HepG2 (cell line): ENCODE data around the gene MRPL18. TPM values are rescaled to one million over a fixed set of nuclear protein-coding genes. Genes with fewer than 3 reads are reported as not detected.
A peak's percentile ranks its signal among the peaks of the same experiment; 100 is the strongest.

Source experiments
- ATAC-seq: fragments of 200-7000 bp; cut with Tn5 transposase; 3 replicates; pipeline ENCODE4 v1.9.1; 2020; ENCODE audit warnings: mild to moderate bottlenecking, moderate library complexity
- BruUV-seq: library from RNA; stranded (reverse); fragments of 400-500 nt; replicated peaks from 2 replicates; lab custom pipeline; 2021; lab: Mats Ljungman, UMichigan
- CTCF ChIA-PET: fragments of 300-600 bp; formaldehyde crosslinking; extraction: SDS; loops from one replicate; lab custom pipeline; 2021; ENCODE audit warnings: low total read pairs, inconsistent platforms, low intra/inter-chr PET ratio; lab: Yijun Ruan, JAX
- POLR2A ChIA-PET: fragments of 350-600 bp; sonication (Branson Sonifier 250); formaldehyde crosslinking; loops from one replicate; lab custom pipeline; 2020; ENCODE audit warnings: antibody characterized with exemption, inconsistent platforms; lab: Yijun Ruan, JAX
- DNase-seq: peaks from one replicate; pipeline ENCODE4 v3.0.0-alpha.2; 2015; ENCODE audit warnings: low spot score
- FAIRE-seq: peaks from 3 replicates; lab custom pipeline; 2011; peaks lifted over from hg19 to GRCh38; lab: Jason Lieb, UNC
- H2AFZ ChIP-seq: one replicate; pipeline ENCODE4 v1.6.1; 2011; ENCODE audit warnings: low read length, inconsistent platforms
- H3K27ac ChIP-seq: fragments of 300-600 bp; 3 replicates; pipeline ENCODE4 v1.8.0; 2011; ENCODE audit warnings: mixed run types, mild to moderate bottlenecking, mixed read lengths, low read length, inconsistent platforms; ENCODE audit not compliant: insufficient read depth; ENCODE audit errors: extremely low read length
- H3K27me3 ChIP-seq, 2 experiments: fragments of 200-600 bp in 1 of 2; 2 replicates in 1 of 2; 3 replicates in 1 of 2; pipeline versions ENCODE4 v1.6.0 to v1.8.0; 2011; ENCODE audit warnings: low read length in 2 of 2, mild to moderate bottlenecking in 2 of 2, moderate library complexity in 2 of 2, inconsistent platforms in 1 of 2; ENCODE audit not compliant: insufficient read depth in 2 of 2, control insufficient read depth in 1 of 2
- H3K36me3 ChIP-seq, 2 experiments: fragments of 200-600 bp in 1 of 2; replicated peaks in 1 of 2; 2 replicates in 1 of 2; 3 replicates in 1 of 2; pipeline versions ENCODE4 v1.5.1 to v1.8.0; 2011; ENCODE audit warnings: low read length in 2 of 2, inconsistent platforms in 1 of 2; ENCODE audit not compliant: insufficient read depth in 2 of 2, control insufficient read depth in 1 of 2
- H3K4me1 ChIP-seq: 2 replicates; pipeline ENCODE4 v1.5.1; 2012; ENCODE audit warnings: low read length, inconsistent platforms; ENCODE audit not compliant: insufficient read depth
- H3K4me2 ChIP-seq: 2 replicates; pipeline ENCODE4 v1.6.0; 2011; ENCODE audit warnings: low read depth, low read length, inconsistent platforms
- H3K4me3 ChIP-seq, 3 experiments: fragments of 200-600 bp in 1 of 3; sonication (generic), shearing (Covaris generic) in 1 of 3; replicated peaks in 1 of 3; 2 replicates each; pipeline ENCODE4 v1.5.1; 2011 to 2016; ENCODE audit warnings: low read length in 3 of 3, inconsistent platforms in 2 of 3, low read depth in 2 of 3, mild to moderate bottlenecking in 2 of 3, control low read depth in 1 of 3, mixed read lengths in 1 of 3; ENCODE audit not compliant: insufficient read depth in 1 of 3
- H3K79me2 ChIP-seq: one replicate; pipeline ENCODE4 v1.6.1; 2011; ENCODE audit warnings: low read length, inconsistent platforms; ENCODE audit not compliant: insufficient read depth
- H3K9ac ChIP-seq: 2 replicates; pipeline ENCODE4 v1.6.0; 2011; ENCODE audit warnings: mild to moderate bottlenecking, low read depth, low read length, inconsistent platforms; ENCODE audit not compliant: insufficient read depth
- H3K9me3 ChIP-seq: 2 replicates; pipeline ENCODE4 v1.5.1; 2012; ENCODE audit warnings: mild to moderate bottlenecking, low read length
- H4K20me1 ChIP-seq: 2 replicates; pipeline ENCODE4 v1.6.0; 2011; ENCODE audit warnings: inconsistent platforms, mild to moderate bottlenecking, low read length, moderate library complexity; ENCODE audit not compliant: insufficient read depth
- AGO2 ChIP-seq: fragments of 200-400 bp; formaldehyde crosslinking; optimal IDR thresholded peaks from 2 replicates; pipeline ENCODE3; 2017; ENCODE audit warnings: mild to moderate bottlenecking, low read depth, low read length, moderate library complexity
- ATF7 ChIP-seq, 2 experiments: fragments of 450-650 bp in 1 of 2; sonication (generic) in 1 of 2; formaldehyde crosslinking in 1 of 2; IDR thresholded peaks; 2 replicates each; pipeline versions ENCODE4 v1.4.0 to v1.6.1; 2016 to 2020; ENCODE audit warnings: antibody characterized with exemption in 1 of 2, mild to moderate bottlenecking in 1 of 2, missing genetic modification reagents in 1 of 2
- FOSL2 ChIP-seq: sonication (generic); formaldehyde crosslinking; IDR thresholded peaks from 2 replicates; pipeline ENCODE4 v1.4.0; 2020; ENCODE audit warnings: missing genetic modification reagents
- POLR2AphosphoS5 ChIP-seq: IDR thresholded peaks from 2 replicates; pipeline ENCODE4 v1.6.1; 2012; ENCODE audit warnings: low read depth, low read length
- RBM22 ChIP-seq: fragments of 200-400 bp; formaldehyde crosslinking; optimal IDR thresholded peaks from 2 replicates; pipeline ENCODE3; 2017; ENCODE audit warnings: mild to moderate bottlenecking, low read length, moderate library complexity
- SSRP1 ChIP-seq: IDR thresholded peaks from 2 replicates; pipeline ENCODE4 v1.6.1; 2016; ENCODE audit warnings: control low read depth
- ZSCAN25 ChIP-seq: sonication (generic); formaldehyde crosslinking; IDR thresholded peaks from 2 replicates; pipeline ENCODE4 v1.8.0; 2022; ENCODE audit warnings: mild to moderate bottlenecking, missing genetic modification reagents
- WGBS: methylation state at CpG from one replicate; pipeline ENCODE4 v1.1.6; 2017; ENCODE audit warnings: low lambda C conversion rate; 5-methylcytosine and 5-hydroxymethylcytosine counted together
- in situ Hi-C: cut with HindIII; loops from 2 replicates; pipeline ENCODE4 v1.10.0; 2017; ENCODE audit warnings: low pct_unique_long_range_greater_than_20kb; ENCODE audit not compliant: extremely low pct_ligation_motif_present
- intact Hi-C: fragments of 100-400 bp; cut with micrococcal nuclease; formaldehyde crosslinking; loops from one replicate; pipeline ENCODE4 v1.10.0; 2022; ENCODE audit not compliant: unreplicated experiment
- polyA plus RNA-seq, 8 experiments: library from polyadenylated mRNA; depleted of rRNA in 3 of 8; stranded (reverse) in 7 of 8; unstranded in 1 of 8; fragments of >200 nt; fragmentation: Illumina TruSeq in 4 of 8; extraction: Trizol in 4 of 8; gene quantifications; 2 replicates each; pipeline versions ENCODE4 v1.2.1 to v1.2.3, GENCODE V29; 2011 to 2016; ENCODE audit warnings: low read depth in 4 of 8, missing spikeins in 1 of 8, mixed read lengths in 1 of 8; ENCODE audit not compliant: insufficient read depth in 1 of 8
- total RNA-seq, 5 experiments: library from RNA; depleted of rRNA; stranded (reverse); fragments of >200 nt; fragmentation: Illumina TruSeq; extraction: Trizol; gene quantifications; 2 replicates each; pipeline ENCODE4 v1.2.3, GENCODE V29; 2016; ENCODE audit warnings: low read depth in 1 of 5
- TF ChIP-seq, protein P1 (sequence below): IDR thresholded peaks from 2 replicates; pipeline ENCODE4 v1.6.1; 2016; ENCODE audit warnings: missing biosample characterization, missing genetic modification reagents, low read depth

Gene MRPL18
- total and polyA plus RNA-seq, 2 of the 13 experiments (the other 11 are each of a cell fraction or from before 2014, with no cell fraction given), result 85.6 to 176 TPM

DNA sequence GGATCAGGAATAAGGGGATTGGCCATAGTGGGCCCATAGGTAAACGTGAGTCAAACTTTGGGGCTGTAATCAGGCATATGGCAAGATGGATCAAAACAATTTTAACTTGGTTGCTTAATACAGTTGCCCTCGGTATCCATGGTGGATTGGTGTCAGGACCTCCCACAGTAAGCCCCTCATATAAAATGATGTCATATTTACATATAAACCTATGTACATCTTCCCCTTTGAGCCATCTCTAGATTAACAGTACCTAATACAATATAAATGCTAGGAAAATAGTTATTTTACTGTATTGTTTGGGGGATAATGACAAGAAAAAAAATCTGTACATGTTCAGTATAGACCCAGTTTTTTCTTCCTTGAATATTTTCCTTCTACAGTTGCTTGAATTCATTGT lies 35.9 kb upstream of the MRPL18 start:
- ATAC-seq (no peak), DNase-seq (no peak), FAIRE-seq (no peak)
- Histone ChIP-seq H3K27ac (no peak overlapping the region), H3K9ac (no peak overlapping the region), H4K20me1 (no peaks in the 10 kb centered on the region), H3K4me2 (no peak overlapping the region), H3K27me3 (no peaks in the 10 kb centered on the region), H3K9me3 (no peaks in the 10 kb centered on the region), H3K79me2 (peaks cover 2% of the 10 kb centered on the region), H3K36me3 (peaks cover 13 to 60% of the 10 kb centered on the region in 2 experiments), H3K4me1 (peaks cover 18% of the 10 kb centered on the region), H2AFZ (no peak overlapping the region), H3K4me3 (no peak overlapping the region)
- POLR2A ChIA-PET, result no interaction called here
- intact Hi-C loops, result no loop called here
- CTCF ChIA-PET, result no interaction called here
- in situ Hi-C loops, result no loop called here
- 90% methylated on average over 2 of the region's 2 CpGs for WGBS
- TF ChIP-seq ZSCAN25 (CRISPR knock-in tag) (no peak), ATF7 (IDR thresholded peaks at IDR 0.05) (peak; percentile 75), ATF7 (CRISPR knock-in tag; IDR thresholded peaks at IDR 0.05) (no peak)
- no TSS peak for BruUV-seq

DNA sequence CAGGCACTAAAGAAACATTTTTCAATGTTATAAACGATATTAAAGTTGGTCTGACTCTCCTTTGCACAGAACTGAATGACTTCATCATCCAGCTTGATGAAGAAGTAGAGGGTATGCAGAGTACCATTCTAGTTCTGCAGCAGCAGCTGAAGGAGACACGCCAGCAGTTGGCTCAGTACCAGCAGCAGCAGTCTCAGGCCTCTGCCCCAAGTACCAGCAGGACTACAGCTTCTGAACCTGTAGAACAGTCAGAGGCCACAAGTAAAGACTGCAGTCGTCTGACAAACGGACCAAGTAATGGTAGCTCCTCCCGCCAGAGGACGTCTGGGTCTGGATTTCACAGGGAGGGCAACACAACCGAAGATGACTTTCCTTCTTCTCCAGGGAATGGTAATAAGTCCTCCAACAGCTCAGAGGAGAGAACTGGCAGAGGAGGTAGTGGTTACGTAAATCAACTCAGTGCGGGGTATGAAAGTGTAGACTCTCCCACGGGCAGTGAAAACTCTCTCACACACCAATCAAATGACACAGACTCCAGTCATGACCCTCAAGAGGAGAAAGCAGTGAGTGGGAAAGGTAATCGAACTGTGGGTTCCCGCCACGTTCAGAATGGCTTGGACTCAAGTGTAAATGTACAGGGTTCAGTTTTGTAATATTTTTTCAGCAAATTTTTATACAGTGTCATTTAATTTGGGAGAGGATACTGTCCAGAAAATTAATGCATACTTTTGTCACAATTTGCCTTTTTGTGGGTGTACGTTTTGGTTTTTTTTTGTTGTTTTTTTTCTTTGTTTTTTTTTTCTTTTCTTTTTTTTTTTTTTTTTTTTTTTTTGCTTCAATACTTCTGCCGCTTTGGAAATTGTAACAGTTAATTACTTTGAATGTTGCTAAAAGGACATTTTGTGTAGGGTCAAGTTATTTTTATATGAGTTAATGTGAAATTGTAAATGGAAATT lies 35.0 kb upstream of the MRPL18 start:
- in situ Hi-C loops, result no loop called here
- H3K4me1 ChIP-seq, result peaks cover 25% of the 10 kb centered on the region
- no peak overlapping the region for H2AFZ ChIP-seq
- no peak overlapping the region for H3K27ac ChIP-seq
- POLR2A ChIA-PET, result interaction anchor here (0.8 to 10.2 kb wide), 2 partner anchors 27 to 28 kb away, joined by 3 to 175 read pairs; partner anchors contain the start of gene WTAP
- H3K27me3 ChIP-seq, result no peaks in the 10 kb centered on the region
- CTCF ChIA-PET, result no interaction called here
- peaks cover 13 to 54% of the 10 kb centered on the region in 2 experiments for H3K36me3 ChIP-seq
- FAIRE-seq (no peak), DNase-seq (no peak), ATAC-seq (no peak)
- peaks cover 8% of the 10 kb centered on the region for H3K79me2 ChIP-seq
- BruUV-seq, result TSS peak; percentile 15
- H3K9ac ChIP-seq, result no peak overlapping the region
- no peaks in the 10 kb centered on the region for H3K9me3 ChIP-seq
- no peak overlapping the region for H3K4me3 ChIP-seq
- intact Hi-C loops, result no loop called here
- no peaks in the 10 kb centered on the region for H4K20me1 ChIP-seq
- no peak overlapping the region for H3K4me2 ChIP-seq
- 93% methylated on average over 15 of the region's 15 CpGs for WGBS
- TF ChIP-seq POLR2AphosphoS5 (peak; percentile 10; the same call in 1 of the 2 replicates), RBM22 (peak; percentile 40), SSRP1 (CRISPR knock-in tag) (peak; percentile 79; the same call in 1 of the 2 replicates), AGO2 (peak; percentile 50), FOSL2 (CRISPR knock-in tag) (no peak)
- TF ChIP-seq, protein P1, sequence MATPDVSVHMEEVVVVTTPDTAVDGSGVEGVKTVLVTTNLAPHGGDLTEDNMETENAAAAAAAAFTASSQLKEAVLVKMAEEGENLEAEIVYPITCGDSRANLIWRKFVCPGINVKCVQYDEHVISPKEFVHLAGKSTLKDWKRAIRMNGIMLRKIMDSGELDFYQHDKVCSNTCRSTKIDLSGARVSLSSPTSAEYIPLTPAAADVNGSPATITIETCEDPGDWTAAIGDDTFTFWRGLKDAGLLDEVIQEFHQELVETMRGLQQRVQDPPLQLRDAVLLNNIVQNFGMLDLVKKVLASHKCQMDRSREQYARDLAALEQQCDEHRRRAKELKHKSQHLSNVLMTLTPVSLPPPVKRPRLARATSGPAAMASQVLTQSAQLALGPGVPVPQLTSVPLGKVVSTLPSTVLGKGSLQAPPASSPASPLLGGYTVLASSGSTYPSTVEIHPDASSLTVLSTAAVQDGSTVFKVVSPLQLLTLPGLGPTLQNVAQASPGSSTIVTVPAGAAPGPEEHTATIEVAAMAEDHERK (CRISPR knock-in tag), result no peak
